ENCODE data around the gene IL1RN. TPM values are rescaled to one million over a fixed set of nuclear protein-coding genes. Genes with fewer than 3 reads are reported as not detected.

IL1RN gene
- total and polyA plus RNA-seq, 2 donors (not counting 3 experiments of a cell fraction or from before 2014, with no cell fraction given): not detected

DNA sequence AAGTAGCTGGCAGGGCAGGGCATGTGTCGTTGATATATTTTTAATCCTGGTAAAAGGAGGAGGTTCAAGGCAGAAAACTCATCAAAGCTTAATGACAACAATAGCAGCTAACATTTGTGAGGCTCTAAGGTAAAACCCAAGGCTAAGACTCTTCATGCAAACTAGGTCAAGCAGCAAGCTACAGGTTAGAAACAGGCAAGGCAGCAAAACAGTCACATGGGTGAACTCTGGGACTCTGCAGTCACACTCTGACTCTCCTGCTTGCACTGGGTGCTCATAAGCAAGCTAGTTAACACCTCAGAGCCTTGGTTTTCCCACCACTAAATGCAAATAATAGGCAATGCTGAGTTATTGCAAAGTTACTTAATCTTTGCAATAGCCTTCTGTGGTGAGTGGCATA is 7.9 kb downstream of the IL1RN start:
- DNase-seq (ENCODE audit: low read depth, low spot score) (no peak), FAIRE-seq (no peak)
- CTCF ChIA-PET: interaction anchor here (3.9 to 6.0 kb wide), 3 partner anchors 47 to 254 kb away, joined by 29 to 310 read pairs (median 131); no protein-coding TSS in a partner anchor
- Histone ChIP-seq H3K9ac (replicated peaks; ENCODE audit: extremely low read depth, insufficient read depth, low read length) (no peak overlapping the region), H3K9me3 (replicated peaks; ENCODE audit: control insufficient read depth, insufficient read depth, low read length) (no peaks in the 10 kb centered on the region), H3K4me2 (ENCODE audit: insufficient read depth, low read length) (no peak overlapping the region), H3K79me2 (ENCODE audit: control insufficient read depth, insufficient read depth, low read length) (no peaks in the 10 kb centered on the region), H3K27ac (ENCODE audit: insufficient read depth, low read depth, low read length) (no peak overlapping the region), H3K27me3 (ENCODE audit: control insufficient read depth in 2 of 2, insufficient read depth in 2 of 2, low read length in 2 of 2) (peaks cover 0 to 3% of the 10 kb centered on the region in 2 experiments), H3K9me1 (replicated peaks; ENCODE audit: control insufficient read depth, extremely low read depth, insufficient read depth, low read length) (no peaks in the 10 kb centered on the region), H3K4me3 (replicated peaks in 1 of 3; ENCODE audit: insufficient read depth in 1 of 3, low read depth in 1 of 3, low read length in 3 of 3) (no peak overlapping the region), H4K20me1 (replicated peaks; ENCODE audit: control insufficient read depth, extremely low read depth, insufficient read depth, low read length) (no peaks in the 10 kb centered on the region), H2AFZ (ENCODE audit: low read depth, low read length) (no peak overlapping the region), H3K4me1 (ENCODE audit: control insufficient read depth, extremely low read depth, insufficient read depth, low read length) (no peaks in the 10 kb centered on the region), H3K36me3 (ENCODE audit: control insufficient read depth in 2 of 2, extremely low read depth in 1 of 2, insufficient read depth in 2 of 2, low read length in 2 of 2) (no peaks in the 10 kb centered on the region)
- POLR2A ChIA-PET: no interaction called here
- BruUV-seq (replicated peaks): no TSS peak
- intact Hi-C loops (cut with micrococcal nuclease): no loop called here
- TF ChIP-seq EZH2 (IDR thresholded peaks at IDR 0.05; ENCODE audit: borderline replicate concordance, low read depth, low read length, severe bottlenecking) (no peak), MYC (IDR thresholded peaks at IDR 0.05; ENCODE audit: low read depth, low read length) (no peak), POLR2A (IDR thresholded peaks at IDR 0.05; ENCODE audit: low read depth, low read length) (no peak), POLR2AphosphoS5 (IDR thresholded peaks at IDR 0.05; ENCODE audit: insufficient read depth, low read depth, low read length) (no peak), FOS (IDR thresholded peaks at IDR 0.05; ENCODE audit: borderline replicate concordance, insufficient read depth, low read length) (no peak), GATA2 (IDR thresholded peaks at IDR 0.05; ENCODE audit: insufficient read depth, insufficient read length, low read depth, low read length) (no peak), JUN (IDR thresholded peaks at IDR 0.05; ENCODE audit: borderline replicate concordance, insufficient read depth, insufficient read length, low read depth) (no peak)
- TF ChIP-seq, protein P1, sequence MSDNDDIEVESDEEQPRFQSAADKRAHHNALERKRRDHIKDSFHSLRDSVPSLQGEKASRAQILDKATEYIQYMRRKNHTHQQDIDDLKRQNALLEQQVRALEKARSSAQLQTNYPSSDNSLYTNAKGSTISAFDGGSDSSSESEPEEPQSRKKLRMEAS (IDR thresholded peaks at IDR 0.05; ENCODE audit: insufficient read depth, insufficient read length): no peak
- TF ChIP-seq, protein P2, sequence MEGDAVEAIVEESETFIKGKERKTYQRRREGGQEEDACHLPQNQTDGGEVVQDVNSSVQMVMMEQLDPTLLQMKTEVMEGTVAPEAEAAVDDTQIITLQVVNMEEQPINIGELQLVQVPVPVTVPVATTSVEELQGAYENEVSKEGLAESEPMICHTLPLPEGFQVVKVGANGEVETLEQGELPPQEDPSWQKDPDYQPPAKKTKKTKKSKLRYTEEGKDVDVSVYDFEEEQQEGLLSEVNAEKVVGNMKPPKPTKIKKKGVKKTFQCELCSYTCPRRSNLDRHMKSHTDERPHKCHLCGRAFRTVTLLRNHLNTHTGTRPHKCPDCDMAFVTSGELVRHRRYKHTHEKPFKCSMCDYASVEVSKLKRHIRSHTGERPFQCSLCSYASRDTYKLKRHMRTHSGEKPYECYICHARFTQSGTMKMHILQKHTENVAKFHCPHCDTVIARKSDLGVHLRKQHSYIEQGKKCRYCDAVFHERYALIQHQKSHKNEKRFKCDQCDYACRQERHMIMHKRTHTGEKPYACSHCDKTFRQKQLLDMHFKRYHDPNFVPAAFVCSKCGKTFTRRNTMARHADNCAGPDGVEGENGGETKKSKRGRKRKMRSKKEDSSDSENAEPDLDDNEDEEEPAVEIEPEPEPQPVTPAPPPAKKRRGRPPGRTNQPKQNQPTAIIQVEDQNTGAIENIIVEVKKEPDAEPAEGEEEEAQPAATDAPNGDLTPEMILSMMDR (IDR thresholded peaks at IDR 0.05; ENCODE audit: extremely low read depth in 1 of 2, insufficient read depth in 1 of 2, low read depth in 1 of 2, low read length in 2 of 2): no peak
- dilution Hi-C loops (cut with MboI; ENCODE audit: extremely low pct_ligation_motif_present, low sequenced_read_pairs): no loop called here
